NCI-H1092 treated with DMSO at 0.1 percent for 48 hours (cell line): ENCODE measurements around the gene NAV2.

Experiments
- DNase-seq: peaks from one replicate; lab custom pipeline; 2025; lab: John Stamatoyannopoulos, UW

Gene NAV2

DNA sequence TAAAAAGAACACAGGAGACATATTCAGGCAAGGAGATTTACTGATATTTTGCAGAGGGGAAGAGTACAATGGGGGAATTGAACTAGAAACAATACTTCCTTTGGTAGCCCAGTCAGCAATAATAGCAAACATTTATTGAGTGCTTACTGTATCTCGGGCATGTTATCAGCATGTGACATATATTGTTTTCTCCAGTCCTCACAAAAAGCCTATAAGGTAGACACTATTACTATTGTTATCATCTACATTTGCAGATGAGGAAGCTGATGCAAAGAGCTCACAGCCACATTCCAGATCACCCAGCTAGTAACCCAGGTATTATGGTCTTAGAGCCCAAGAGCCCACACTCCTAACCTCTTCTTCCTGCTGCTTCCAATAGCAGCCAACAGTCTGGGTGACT is 27.9 kb downstream of the NAV2 start:
- DNase-seq: no peak

DNA sequence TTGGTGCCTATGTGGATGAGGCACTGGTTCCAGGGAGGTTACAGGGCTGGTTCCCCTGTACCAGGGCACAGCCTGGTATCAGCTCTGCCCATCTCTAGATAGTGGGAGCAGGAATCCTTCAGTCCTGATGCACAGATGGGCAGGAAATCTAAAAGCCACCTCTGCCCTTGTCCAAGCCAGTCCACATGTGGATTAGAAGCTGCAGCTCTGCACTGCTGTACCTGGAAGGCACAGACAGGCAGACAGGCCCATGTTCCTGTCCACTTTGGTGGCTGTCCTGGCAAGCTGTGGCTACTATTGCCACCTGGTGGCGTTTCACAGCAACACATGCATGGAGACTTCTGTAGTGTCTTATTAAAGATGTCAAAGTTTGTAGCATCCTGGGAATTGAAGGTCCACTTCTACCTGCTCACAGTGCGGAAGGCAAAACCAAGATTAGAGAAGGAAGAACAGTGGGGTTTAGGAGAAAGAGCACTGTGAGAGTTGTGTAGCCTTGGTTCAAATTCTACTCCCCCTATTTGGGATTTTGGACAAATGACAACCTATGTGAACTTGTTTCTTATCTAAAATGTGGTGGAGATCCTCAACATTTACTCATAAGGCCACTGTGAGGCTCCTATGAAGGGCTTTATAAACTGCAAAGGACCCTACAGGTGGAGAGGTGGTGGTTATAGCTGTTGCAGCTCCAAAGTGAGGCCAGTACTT is 30.1 kb downstream of the NAV2 start:
- DNase-seq: peak; percentile 70

DNA sequence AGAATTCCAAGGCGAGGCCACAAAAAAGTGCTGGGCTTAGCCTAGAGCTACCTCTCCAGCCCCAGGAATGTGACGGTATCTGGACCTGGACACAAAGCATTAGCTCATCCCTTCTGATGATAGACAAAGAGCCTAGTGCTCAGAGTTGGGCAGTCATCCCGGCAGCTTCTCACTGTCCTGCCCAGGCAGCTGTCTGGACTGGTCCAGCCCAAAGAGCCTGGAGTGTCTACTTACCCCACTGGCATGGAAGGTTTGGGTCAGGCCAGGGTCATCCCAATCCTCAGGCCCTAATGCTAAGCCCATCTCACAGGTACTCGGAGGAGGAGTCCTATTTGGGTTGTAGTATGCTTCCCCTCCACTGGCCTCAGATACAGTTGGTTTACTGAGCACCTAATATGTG is 31.0 kb downstream of the NAV2 start:
- DNase-seq: no peak

DNA sequence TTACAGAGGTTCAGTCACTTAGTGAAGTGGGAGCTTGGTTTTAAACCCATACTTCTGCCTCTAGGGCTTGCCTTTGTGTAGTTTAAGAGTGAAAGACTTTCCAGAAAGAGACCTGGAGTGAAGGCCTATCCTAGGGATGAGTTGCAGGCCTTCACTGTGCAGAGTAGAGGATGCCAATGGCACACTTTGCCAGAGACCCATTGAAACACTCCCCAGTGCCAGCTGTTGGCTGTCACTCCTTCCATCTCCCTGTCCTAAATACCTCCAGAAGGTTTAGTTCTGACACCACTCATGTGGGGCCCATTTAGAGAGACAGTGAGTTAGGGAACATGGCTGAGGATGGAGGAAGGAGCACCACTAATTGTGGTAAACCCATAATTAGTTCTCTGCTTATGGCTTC is 31.5 kb downstream of the NAV2 start:
- DNase-seq: no peak

DNA sequence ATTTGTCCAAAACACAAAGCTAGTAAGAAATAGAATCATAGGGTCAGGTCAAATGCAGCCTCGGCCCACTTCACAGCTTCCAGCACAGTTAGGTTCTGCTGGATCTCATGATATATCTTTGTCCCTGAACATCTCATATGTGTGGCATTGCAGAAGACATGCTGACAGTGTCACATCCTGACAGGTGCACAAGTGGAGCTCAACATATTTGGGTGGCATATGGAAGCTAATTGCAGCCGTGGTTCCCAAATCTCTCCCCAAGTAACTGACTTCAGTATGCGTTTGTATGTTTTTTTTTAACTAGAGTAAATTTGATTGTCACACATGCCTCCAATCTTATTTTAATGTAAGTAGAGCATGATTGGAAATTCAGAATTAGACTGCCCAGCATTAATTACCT is 33.4 kb downstream of the NAV2 start:
- DNase-seq: no peak

DNA sequence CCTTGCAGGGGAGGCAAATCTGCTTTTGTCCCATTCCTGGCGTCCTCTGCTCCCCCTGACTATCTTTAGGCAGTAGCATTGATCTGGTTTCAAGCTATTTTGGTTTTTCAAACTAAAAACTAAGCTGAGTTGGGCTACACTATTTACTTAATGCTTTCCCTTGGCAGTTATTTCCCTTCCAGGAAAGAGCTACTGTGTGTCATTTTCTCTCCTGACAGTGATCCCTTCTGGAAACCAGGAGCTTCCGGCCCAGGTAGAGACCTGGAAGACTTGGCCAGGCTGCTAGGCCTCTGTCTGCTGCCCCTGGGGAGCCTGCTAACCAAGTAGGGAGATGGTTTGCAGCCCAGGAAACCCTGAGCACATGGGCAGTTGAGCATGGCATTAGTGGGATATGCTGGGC is 35.0 kb downstream of the NAV2 start:
- DNase-seq: no peak

DNA sequence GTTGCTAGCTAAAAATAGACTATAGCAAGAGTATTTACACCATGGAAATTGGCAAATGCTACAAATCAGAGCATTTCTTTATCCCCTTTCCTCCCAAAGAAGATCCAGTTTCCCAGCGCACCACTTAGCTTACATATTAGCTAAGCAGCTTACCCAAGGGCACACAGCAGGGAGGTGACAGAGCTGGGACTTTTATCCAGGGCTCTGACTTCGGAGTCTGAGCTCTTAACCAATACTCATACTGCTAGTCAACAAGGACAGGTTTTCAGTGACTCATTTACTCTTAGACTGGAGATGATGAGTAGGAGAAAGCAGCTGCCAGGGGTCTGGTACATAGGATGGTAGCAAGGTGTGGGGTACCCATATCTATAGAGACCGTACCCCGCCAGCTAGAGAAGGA is 38.4 kb downstream of the NAV2 start:
- DNase-seq: no peak

DNA sequence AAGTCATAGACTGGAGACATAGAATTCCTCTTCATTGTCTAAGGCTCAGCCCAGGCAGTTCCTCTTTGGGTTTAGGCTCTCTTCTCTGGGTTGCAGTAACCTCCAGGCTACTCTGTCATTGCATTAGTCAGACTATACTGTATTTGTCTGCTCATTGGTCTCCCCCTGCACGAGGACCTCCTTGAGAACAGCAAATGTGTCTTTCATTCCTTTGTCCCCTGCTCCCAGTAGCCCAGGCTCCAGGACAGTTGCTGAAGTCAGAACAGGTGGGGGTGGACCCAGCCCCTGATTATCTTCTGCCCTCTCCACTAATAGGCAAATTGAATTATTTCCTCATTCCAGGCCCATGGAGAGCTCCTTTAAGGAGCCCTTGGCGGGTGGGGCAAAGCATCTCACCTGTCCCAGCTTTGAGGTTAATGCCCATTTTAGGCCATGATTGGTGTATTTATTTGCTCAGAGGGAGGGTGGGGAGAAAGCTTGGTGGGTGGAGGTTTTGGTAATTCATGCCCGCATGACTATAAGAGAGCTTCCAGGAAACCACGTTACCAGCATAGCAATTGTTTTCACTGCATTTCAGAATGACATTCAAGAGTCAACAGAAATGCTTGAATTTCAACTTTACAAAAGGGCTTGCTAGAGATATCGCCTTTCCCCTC is 40.9 kb downstream of the NAV2 start:
- no peak for DNase-seq

DNA sequence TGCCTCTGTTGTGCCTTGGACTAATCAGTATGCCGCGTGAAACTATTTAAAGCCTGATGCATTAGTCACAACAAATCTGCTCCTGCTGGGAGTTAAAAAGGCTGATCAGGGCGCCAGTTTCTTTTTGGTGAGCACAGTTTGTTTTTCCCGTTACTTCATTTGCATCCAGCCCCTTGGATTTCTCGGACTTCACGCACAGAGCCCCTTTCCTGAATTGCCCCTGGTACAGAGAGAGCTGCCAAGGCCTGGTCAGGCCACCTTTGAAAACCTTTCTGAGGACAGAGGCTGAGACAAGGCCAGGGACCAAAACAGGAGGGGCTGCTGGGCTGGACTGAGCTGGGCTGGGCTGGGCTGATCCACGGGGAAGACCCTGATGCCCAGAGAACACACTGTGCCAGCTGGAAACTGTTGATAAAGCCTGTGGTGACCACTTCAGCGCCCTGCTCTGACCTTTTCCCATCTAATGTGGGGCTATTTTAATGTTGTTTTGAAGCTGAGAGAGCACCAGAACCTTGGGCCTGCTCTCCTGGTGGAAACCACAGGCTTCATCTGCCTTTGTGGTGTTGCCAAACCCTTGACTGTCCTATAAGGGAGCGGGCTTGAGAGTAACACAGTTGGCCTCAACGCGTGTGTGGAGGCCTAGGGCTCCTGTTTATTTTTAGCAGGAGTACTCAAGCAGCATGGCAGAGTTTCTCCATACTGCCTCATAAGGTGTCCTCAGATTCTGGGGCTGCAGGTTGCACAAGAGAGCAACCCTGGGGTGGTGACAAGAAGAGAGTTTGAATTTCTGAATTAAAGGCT is 44.2 kb downstream of the NAV2 start:
- no peak for DNase-seq

DNA sequence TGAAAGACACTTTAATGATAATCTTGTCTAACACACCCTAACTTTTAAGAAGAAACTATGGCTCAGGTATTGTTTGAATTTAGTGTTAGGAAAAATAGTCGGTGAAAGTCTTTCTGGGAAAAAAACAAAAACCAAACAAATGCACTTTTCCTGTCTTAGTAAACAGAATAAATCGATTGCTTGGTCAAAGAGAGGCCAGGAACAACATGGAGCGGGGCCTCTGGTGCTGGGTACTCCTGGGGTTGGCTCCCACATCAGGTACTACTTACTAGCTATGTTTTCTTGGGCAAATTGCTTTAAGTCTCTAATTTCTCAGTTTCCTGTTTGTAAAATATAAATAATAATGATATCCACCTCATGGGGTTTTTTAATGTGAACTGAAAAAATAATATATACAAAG is 46.8 kb downstream of the NAV2 start:
- no peak for DNase-seq

DNA sequence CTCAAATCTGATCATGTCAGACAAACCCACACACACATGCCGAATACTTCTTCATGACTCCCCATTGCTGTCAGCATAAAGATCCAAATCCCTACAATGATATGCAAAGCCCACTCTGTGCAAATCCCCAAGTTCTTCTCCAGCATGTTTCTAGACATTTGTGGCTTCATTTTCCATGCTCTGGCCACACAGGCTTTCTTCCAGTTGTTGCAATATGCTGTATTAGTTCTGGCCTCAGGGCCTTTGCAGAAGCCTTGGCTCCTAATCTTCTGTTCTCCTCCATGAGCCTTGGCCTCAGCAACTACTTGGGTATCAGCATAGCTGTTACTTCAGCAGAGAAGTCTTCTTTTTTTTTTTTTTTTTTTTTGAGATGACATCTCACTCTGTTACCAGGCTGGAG is 49.6 kb downstream of the NAV2 start:
- DNase-seq: no peak

DNA sequence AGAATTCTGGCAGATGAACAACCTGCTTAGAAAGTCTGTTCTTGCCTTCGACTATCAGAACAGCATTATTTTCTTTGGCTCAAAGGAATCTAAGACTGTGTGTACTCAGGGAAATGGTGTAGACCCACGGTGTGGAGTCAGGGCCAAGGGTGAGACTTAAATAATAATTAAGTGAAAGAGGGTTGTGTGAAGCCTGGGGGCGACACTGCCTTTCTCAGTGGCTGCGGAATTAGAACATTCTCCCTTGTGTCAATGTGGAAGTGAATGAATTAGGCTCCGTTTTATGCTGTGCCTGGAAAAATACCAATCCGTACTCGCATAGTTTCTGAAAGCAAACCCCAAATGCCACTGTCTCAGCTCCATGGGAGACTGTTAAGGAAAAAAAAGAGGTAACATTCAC is 50.7 kb downstream of the NAV2 start:
- no peak for DNase-seq

DNA sequence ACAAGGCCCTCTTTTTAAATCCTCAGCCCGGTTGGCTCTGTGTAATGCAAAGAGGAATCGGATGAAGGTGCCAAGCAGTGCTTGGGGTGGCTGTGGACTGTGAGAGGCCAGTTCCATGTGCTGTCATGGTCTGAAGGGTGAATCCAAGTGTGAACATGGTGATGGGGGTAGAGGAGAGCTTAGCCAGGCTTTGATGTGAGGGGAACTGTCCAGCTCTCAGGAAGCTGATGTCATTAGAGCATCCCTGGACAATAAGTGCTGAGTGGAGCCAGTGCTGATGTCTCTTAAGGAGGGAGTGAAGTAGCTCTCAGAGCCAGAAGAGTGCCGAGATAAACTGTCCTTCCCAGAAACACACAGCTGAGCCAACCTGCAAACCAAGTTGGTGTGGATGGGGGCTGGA is 53.6 kb downstream of the NAV2 start:
- DNase-seq: no peak

DNA sequence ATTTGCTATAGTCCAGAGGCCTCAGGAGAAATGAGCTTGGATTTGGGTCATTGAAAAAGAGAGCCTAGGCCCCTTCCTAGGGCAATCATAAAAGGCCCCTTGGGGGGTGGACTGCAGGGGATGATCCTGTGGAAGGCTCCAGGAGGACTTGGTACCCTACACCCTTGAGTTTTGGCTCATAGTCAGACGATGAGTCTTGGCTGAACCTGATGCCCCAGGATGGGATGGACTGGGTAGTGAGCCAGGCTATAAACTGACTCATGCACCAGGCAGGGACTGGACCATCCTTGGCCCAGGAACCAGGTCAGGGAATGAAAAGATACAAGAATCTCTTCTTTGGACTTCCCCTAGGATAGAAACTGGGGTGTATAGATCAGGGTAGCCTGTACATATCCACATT is 54.2 kb downstream of the NAV2 start:
- no peak for DNase-seq

DNA sequence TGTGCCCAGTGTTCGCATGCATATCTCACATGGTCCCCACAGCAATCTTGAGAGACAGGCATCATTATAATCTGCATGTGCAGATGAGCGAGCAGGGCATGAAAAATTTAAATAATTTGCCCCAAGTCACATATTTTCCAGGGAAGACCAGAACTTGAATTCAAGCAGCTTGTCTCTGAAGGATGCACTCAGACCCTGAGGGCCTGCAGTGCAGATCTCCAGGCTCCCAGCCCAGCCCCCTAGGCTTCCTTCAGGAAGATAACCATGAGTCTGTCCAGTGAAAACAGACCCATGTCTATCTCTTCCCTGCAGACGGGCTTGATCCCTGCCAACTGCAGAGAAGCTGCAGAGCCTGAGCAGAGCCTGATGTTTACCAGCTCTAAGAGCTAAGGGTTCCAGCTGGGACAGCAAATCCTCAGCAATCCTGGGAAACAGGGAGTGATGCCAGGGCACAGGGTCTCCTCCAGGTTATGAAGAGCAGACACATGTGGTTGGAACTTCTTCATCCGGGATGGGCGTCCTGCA is 55.1 kb downstream of the NAV2 start:
- no peak for DNase-seq

DNA sequence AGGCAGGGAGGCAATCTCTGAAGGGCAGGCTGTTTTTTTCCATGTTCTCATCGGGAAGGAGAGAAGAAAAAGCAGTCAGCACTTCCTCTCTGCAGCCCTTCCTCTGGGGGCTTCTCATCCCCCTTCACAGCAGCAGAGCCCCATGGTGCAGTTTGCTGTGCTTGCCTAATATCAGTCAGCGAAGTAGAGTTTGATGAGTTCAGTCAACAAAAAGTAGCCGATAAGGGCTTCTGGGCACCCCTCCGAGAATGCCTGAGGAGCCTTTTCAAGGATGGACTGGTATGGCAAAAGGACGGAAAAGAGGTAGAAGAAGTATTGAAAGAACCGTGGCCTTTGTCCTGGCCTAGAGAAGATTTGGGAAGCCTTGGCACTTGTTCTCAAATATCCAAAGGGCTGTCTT is 55.6 kb downstream of the NAV2 start:
- DNase-seq: no peak

DNA sequence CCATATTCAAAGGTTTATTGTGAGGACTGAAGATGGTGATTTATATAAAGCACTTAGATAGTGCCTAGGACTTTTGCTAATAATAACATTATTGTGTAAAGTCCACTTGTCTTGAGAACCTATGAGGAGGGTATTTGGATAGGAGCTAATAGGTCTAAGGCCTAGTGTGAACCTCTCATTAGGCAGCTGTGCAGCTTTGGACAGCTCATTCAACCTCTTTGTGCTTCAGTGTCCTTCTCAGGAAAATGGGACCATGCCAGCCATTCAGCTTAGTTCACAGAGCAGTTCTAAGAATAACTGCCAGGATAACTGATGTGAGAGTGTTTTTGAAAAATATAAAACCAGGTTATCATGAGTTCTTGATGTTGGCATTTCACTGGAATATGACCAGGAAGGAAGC is 56.2 kb downstream of the NAV2 start:
- no peak for DNase-seq

DNA sequence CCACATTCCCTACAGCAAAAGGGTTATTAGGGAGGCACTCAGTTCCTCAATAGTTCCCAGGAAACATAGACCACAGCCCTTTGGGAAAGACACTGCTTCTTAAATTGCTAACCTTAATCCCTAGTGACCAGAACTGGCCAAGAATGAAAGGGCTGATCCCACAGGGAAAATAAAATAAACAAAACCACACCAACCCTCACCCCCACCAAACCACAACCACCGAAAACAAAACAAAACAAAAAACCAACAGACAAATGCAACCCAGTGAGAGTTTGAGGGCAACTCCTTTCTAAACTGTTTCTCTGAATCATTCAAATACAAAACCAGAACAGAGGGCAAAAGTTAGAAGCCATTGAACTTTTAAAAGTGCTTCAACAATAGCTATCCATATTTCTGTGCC is 57.2 kb downstream of the NAV2 start:
- no peak for DNase-seq

DNA sequence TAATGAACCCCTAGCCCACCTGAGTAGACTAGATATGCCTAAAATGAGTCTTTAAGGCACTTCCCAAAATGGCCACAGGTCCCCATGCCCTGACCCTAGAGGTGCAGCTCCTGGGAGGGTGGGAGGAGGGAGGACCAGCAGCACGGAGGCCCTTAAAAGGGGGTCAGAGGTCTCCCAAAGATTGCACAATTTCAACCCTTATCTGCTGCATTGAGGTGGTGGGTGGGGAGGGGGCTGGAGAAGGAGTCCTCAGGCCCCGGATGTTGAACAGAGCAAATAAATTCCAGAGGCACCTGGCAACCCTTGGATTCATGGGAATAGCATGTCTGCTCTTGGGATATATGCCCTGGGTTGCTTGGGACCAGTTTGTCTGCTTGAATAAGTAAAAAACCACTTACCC is 57.6 kb downstream of the NAV2 start:
- DNase-seq: no peak

DNA sequence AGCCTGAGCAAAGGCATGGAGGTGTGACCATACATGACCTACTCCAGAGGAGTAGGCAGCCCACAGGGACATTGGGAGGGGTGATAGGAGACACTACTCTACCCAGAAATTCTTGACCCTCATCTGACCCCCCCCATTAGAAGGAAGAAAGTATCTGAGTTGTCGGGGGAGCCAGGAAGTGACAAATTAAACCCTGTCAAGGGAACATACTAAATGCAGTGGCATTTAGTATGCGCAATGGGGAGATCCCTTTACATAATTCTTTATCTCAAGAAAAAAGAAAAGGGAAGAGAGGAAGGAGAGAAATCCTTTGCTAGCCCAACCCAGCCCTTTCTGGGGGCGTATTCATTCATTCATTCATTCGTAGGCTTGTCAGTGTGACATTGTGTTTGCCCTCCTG is 58.8 kb downstream of the NAV2 start:
- no peak for DNase-seq

DNA sequence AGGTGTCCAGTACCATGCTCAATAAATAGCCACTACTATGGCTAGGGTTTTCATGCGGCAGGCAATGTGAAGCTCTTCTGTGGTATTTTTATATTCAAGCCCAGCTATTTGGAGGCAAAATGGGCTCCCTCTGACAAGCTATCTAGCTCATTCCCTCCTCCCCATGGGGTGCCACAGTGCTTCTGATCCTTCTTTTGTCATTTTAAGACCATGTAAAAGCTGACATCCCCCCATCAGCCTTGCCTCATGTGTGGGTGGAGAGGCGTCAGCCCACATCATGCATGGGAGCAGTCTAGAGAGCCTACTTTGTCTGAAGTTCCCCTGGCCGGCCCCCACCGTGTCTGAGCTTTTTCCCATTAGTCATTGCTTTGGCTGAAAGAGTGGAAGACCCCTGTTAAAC is 59.8 kb downstream of the NAV2 start:
- no peak for DNase-seq

DNA sequence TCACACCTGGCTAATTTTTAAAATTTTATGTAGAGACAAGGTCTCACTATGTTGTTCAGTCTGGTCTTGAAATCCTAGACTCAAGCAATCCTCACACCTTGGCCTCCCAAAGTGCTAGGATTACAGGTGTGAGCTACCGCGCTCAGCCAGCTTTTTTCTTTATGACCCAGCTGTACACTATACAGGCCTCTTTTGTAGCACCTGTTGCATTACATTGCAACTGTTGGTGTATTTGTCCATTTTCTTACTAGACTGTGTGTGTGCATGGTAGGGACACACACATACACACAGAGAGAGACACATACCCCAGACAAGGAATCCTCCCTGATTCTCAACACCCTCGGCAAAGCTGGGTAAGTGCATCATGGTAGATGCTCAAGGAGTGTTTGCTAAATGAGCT is 61.7 kb downstream of the NAV2 start:
- DNase-seq: no peak
